B cell (primary cell): ENCODE results near the gene STX4. TPM values are rescaled to one million over a fixed set of nuclear protein-coding genes. Genes with fewer than 3 reads are reported as not detected.

Source experiments
- ATAC-seq: fragments of 200-7000 bp; cut with Tn5 transposase; one replicate; pipeline ENCODE4 v1.10.0; 2021; ENCODE audit warnings: low read depth, mild to moderate bottlenecking, moderate number of reproducible peaks, moderate library complexity
- CTCF ChIA-PET: fragments of 350-600 bp; sonication (Branson Sonifier 250); formaldehyde crosslinking; loops from one replicate; lab custom pipeline; 2021; ENCODE audit warnings: antibody characterized with exemption, inconsistent platforms; lab: Charles Lee
- POLR2A ChIA-PET: fragments of 350-600 bp; sonication (Branson Sonifier 250); formaldehyde crosslinking; loops from one replicate; lab custom pipeline; 2021; ENCODE audit warnings: antibody characterized with exemption; lab: Charles Lee
- DNase-seq: peaks from one replicate; pipeline ENCODE4 v3.0.0; 2013
- H2AFZ ChIP-seq: 2 replicates; pipeline ENCODE4 v1.6.1; 2012; ENCODE audit warnings: mild to moderate bottlenecking, low read depth, low read length; ENCODE audit not compliant: insufficient read depth, poor library complexity, severe bottlenecking
- H3K27ac ChIP-seq, 2 donors: 1 replicate in 1 of 2; 2 replicates in 1 of 2; pipeline ENCODE4 v1.5.1; 2012 to 2013; ENCODE audit warnings: low read length in 2 of 2, mild to moderate bottlenecking in 2 of 2, moderate library complexity in 1 of 2
- H3K27me3 ChIP-seq, 4 experiments: fragments of 200-600 bp in 1 of 4; sonication (generic) in 1 of 4; replicated peaks in 1 of 4; 1 replicate in 2 of 4; 2 replicates in 2 of 4; pipeline versions ENCODE4 v1.6.1 to v1.7.0; 2013 to 2016; ENCODE audit warnings: low read length in 3 of 4, mild to moderate bottlenecking in 2 of 4, mixed read lengths in 1 of 4, moderate library complexity in 1 of 4; ENCODE audit not compliant: insufficient read depth in 4 of 4, control insufficient read depth in 3 of 4; ENCODE audit errors: control extremely low read depth in 1 of 4
- H3K36me3 ChIP-seq, 2 experiments: replicated peaks in 1 of 2; 1 replicate in 1 of 2; 2 replicates in 1 of 2; pipeline versions ENCODE4 v1.6.1 to v1.7.1; 2013; ENCODE audit warnings: low read length in 1 of 2; ENCODE audit not compliant: insufficient read depth in 2 of 2, control insufficient read depth in 1 of 2; ENCODE audit errors: control extremely low read depth in 1 of 2, extremely low read depth in 1 of 2
- H3K4me1 ChIP-seq, 2 donors: fragments of 200-600 bp in 1 of 2; sonication (generic) in 1 of 2; 1 replicate in 1 of 2; 2 replicates in 1 of 2; pipeline versions ENCODE4 v1.5.1 to v1.6.1; 2013 to 2017; ENCODE audit warnings: low read length in 2 of 2; ENCODE audit not compliant: control insufficient read depth in 2 of 2, insufficient read depth in 2 of 2
- H3K4me2 ChIP-seq: replicated peaks from 2 replicates; pipeline ENCODE3; 2012; ENCODE audit warnings: mild to moderate bottlenecking, low read depth, low read length; ENCODE audit not compliant: poor library complexity, severe bottlenecking
- H3K4me3 ChIP-seq, 5 experiments: fragments of 200-600 bp in 1 of 5; sonication (generic) in 1 of 5; 1 replicate in 3 of 5; 2 replicates in 2 of 5; pipeline versions ENCODE4 v1.5.1 to v1.7.0; 2011 to 2016; ENCODE audit warnings: low read length in 4 of 5, mild to moderate bottlenecking in 4 of 5, low read depth in 2 of 5, control low read depth in 1 of 5, moderate library complexity in 1 of 5; ENCODE audit not compliant: insufficient read depth in 1 of 5; ENCODE audit errors: control extremely low read depth in 1 of 5, extremely low read depth in 1 of 5
- H3K79me2 ChIP-seq: fragments of 200-600 bp; sonication (generic); one replicate; pipeline ENCODE4 v1.6.0; 2016; ENCODE audit warnings: low read length; ENCODE audit not compliant: control insufficient read depth, insufficient read depth
- H3K9ac ChIP-seq: fragments of 200-600 bp; sonication (generic); 2 replicates; pipeline ENCODE4 v1.6.1; 2017; ENCODE audit warnings: mild to moderate bottlenecking, low read length, moderate library complexity
- H3K9me3 ChIP-seq, 3 donors: one replicate each; pipeline versions ENCODE4 v1.6.1 to v1.7.1; 2013; ENCODE audit warnings: low read length in 2 of 3; ENCODE audit not compliant: control insufficient read depth in 2 of 3, insufficient read depth in 1 of 3; ENCODE audit errors: control extremely low read depth in 1 of 3
- H4K20me1 ChIP-seq: 2 replicates; pipeline ENCODE4 v1.6.0; 2012; ENCODE audit warnings: mild to moderate bottlenecking, low read length; ENCODE audit not compliant: insufficient read depth, control insufficient read depth, poor library complexity, severe bottlenecking
- H3K27ac Mint-ChIP-seq: one replicate; pipeline ENCODE4 v1.8.0; 2021; ENCODE audit warnings: mixed read lengths
- H3K27me3 Mint-ChIP-seq: one replicate; pipeline ENCODE4 v1.8.0; 2021; ENCODE audit warnings: mixed read lengths
- H3K4me1 Mint-ChIP-seq: one replicate; pipeline ENCODE4 v1.8.0; 2021; ENCODE audit warnings: mixed read lengths
- H3K4me3 Mint-ChIP-seq: one replicate; pipeline ENCODE4 v1.8.0; 2021; ENCODE audit warnings: mixed read lengths
- H3K9me3 Mint-ChIP-seq: one replicate; pipeline ENCODE4 v1.8.0; 2022; ENCODE audit warnings: mixed read lengths; ENCODE audit not compliant: insufficient read depth
- CTCF ChIP-seq: fragments of 200-600 bp; IDR thresholded peaks from one replicate; pipeline ENCODE4 v1.8.0; 2022; ENCODE audit warnings: antibody characterized with exemption, mild to moderate bottlenecking
- EZH2 ChIP-seq: IDR thresholded peaks from 2 replicates; pipeline ENCODE4 v1.6.1; 2012; ENCODE audit warnings: borderline replicate concordance, low read depth, mild to moderate bottlenecking, moderate library complexity, low read length; ENCODE audit not compliant: insufficient read depth, poor library complexity, severe bottlenecking
- WGBS: methylation state at CpG from one replicate; pipeline ENCODE4 v1.1.5; 2013; ENCODE audit warnings: missing lambda C conversion rate; ENCODE audit not compliant: insufficient coverage; 5-methylcytosine and 5-hydroxymethylcytosine counted together
- intact Hi-C: fragments of 100-400 bp; cut with micrococcal nuclease; formaldehyde crosslinking; loops from one replicate; pipeline ENCODE4 v1.10.0; 2022
- polyA plus RNA-seq: library from polyadenylated mRNA; depleted of rRNA; stranded (reverse); fragments of >200 nt; gene quantifications from 2 replicates; pipeline ENCODE4 v1.2.3, GENCODE V29; 2012
- total RNA-seq, 2 donors: library from RNA; stranded (reverse); fragments of 120-200 nt in 1 of 2; gene quantifications; 1 replicate in 1 of 2; 2 replicates in 1 of 2; pipeline versions ENCODE4 v1.2.3 to v1.2.4, GENCODE V29; 2013 to 2022

Gene STX4
- total and polyA plus RNA-seq, 2 donors (not counting 1 experiment from before 2014, with no cell fraction given) = 120 to 133 TPM

DNA sequence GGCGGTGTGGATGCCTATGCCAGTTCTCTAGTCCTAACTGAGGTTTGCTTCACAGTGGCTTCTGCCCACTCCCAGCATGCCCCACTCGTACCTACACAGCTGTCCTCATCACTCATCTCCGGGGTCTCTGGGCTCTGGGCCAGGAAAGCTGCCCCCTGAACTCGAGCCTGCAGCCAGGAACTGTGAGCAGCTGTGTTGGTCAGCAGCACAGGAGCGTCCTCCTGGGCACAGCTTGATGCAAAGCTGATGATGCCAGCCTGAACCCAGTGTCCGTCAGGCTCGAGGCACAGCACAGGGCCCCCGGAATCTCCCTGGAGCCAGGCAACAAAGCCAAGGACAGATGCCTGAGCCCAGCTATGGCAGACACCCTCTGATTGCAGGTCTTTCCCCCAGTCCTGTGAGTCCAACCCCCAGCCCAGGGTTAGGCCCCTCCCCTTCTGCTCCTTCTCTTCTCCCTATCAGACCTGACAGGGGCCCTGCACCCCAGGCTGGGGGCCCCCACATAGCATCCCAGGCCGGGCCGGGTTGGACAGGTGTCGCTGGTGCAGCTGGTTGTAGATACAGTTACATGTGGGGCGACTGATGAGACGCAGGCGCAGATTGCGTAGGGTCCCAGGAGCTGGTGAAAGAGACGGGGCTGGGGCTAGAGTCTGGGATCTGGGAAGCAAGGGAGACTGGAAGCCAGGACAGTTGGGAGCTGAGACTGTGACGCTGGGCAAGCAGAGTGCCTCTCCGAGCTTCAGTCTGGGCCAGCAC is 52.7 kb downstream of the STX4 start:
- ATAC-seq = no peak
- Mint-ChIP-seq H3K9me3 (no peaks in the 10 kb centered on the region), H3K4me1 (peaks cover 3% of the 10 kb centered on the region), H3K27ac (no peak overlapping the region), H3K4me3 (no peak overlapping the region), H3K27me3 (no peaks in the 10 kb centered on the region)
- CTCF ChIA-PET = interaction anchor here (0.5 kb wide), 1 partner anchor 59 kb away, joined by 3 read pairs; no protein-coding TSS in a partner anchor
- intact Hi-C loops = no loop called here
- TF ChIP-seq EZH2 = no peak
- TF ChIP-seq CTCF = no peak
- Histone ChIP-seq H2AFZ (no peak overlapping the region), H3K27me3 (no peaks in the 10 kb centered on the region), H3K9ac (no peak overlapping the region), H3K9me3 (no peaks in the 10 kb centered on the region), H3K4me1 (peaks cover 0 to 4% of the 10 kb centered on the region in 2 donors), H3K4me3 (no peak overlapping the region), H3K4me2 (no peak overlapping the region), H3K27ac (no peak overlapping the region), H3K36me3 (peaks cover 0 to 26% of the 10 kb centered on the region in 2 experiments), H3K79me2 (peaks cover 33% of the 10 kb centered on the region), H4K20me1 (peaks cover 33% of the 10 kb centered on the region)
- WGBS = 94% methylated on average over 18 of the region's 18 CpGs
- POLR2A ChIA-PET = interaction anchor here (0.9 kb wide), 1 partner anchor 12 kb away, joined by 3 read pairs; the partner anchor contains the start of genes ZNF646 and ZNF668
- no peak for DNase-seq

DNA sequence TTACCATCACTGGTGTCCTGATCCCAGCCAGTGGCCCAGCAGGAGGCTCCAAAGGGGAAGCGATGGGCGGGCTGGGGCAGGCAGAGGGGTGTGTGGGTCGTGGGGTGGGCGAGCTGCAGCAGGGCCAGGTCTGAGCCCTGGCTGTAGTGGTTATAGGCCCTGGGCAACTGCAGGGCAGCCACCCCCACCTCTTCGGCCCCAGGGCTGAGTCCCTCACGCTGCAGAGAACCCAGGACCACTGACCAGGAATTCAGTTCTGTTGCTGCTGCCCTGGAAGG is 53.2 kb downstream of the STX4 start:
- intact Hi-C loops = no loop called here
- CTCF ChIA-PET = no interaction called here

More for the DNA sequence above, 53.2 kb downstream of the STX4 start:
- H4K20me1 ChIP-seq = peaks cover 28% of the 10 kb centered on the region
- H3K79me2 ChIP-seq = peaks cover 29% of the 10 kb centered on the region
- peaks cover 0 to 21% of the 10 kb centered on the region in 2 experiments for H3K36me3 ChIP-seq
- Mint-ChIP-seq H3K27me3 (no peaks in the 10 kb centered on the region), H3K4me1 (peaks cover 3% of the 10 kb centered on the region), H3K4me3 (no peak overlapping the region), H3K27ac (no peak overlapping the region), H3K9me3 (no peaks in the 10 kb centered on the region)
- peaks cover 0 to 4% of the 10 kb centered on the region in 2 donors for H3K4me1 ChIP-seq
- TF ChIP-seq CTCF = no peak
- no peak for TF ChIP-seq EZH2
- 100% methylated on average over 6 of the region's 6 CpGs for WGBS
- H3K9ac ChIP-seq = no peak overlapping the region
- H2AFZ ChIP-seq = no peak overlapping the region
- no peaks in the 10 kb centered on the region for H3K27me3 ChIP-seq
- no peak for ATAC-seq
- no peak for DNase-seq
- no peak overlapping the region for H3K27ac ChIP-seq
- no peak overlapping the region for H3K4me2 ChIP-seq
- POLR2A ChIA-PET = no interaction called here
- H3K4me3 ChIP-seq = no peak overlapping the region
- no peaks in the 10 kb centered on the region for H3K9me3 ChIP-seq
